IPS DF 4.7 (cell line): Measurements from ENCODE around the gene LMAN1.

Source experiments
- DNase-seq: peaks from one replicate; pipeline ENCODE4 v3.0.0-alpha.2; 2013; ENCODE audit warnings: low spot score; ENCODE audit errors: extremely low read depth

Gene LMAN1

GRCh38 chr18:59358712-59359575, at the start of gene LMAN1:
Gene LMAN1 (minus strand): TSS chr18:59359265. CDS start chr18:59359244, 21 bp downstream.
- peak; percentile 60 for DNase-seq

GRCh38 chr18:59402432-59403090, 43.5 kb upstream of the LMAN1 start:
- peak; percentile 82 for DNase-seq

GRCh38 chr18:59400407-59400806, 41.3 kb upstream of the LMAN1 start:
- DNase-seq: no peak

GRCh38 chr18:59395226-59396175, 36.4 kb upstream of the LMAN1 start:
- no peak for DNase-seq

- no peak for DNase-seq
Measured at GRCh38 chr18:59393381-59393780, 34.3 kb upstream of the LMAN1 start.

GRCh38 chr18:59388817-59389216, 29.8 kb upstream of the LMAN1 start:
- DNase-seq: no peak

GRCh38 chr18:59387687-59388565, 28.9 kb upstream of the LMAN1 start:
- no peak for DNase-seq

- DNase-seq: no peak
Measured at GRCh38 chr18:59386909-59387686, 28.0 kb upstream of the LMAN1 start.

- no peak for DNase-seq
Measured at GRCh38 chr18:59385191-59385590, 26.1 kb upstream of the LMAN1 start.

GRCh38 chr18:59383851-59384250, 24.8 kb upstream of the LMAN1 start:
- no peak for DNase-seq

- DNase-seq: no peak
Measured at GRCh38 chr18:59382383-59382782, 23.3 kb upstream of the LMAN1 start.

- no peak for DNase-seq
Measured at GRCh38 chr18:59381949-59382348, 22.9 kb upstream of the LMAN1 start.

GRCh38 chr18:59380706-59381105, 21.6 kb upstream of the LMAN1 start:
- no peak for DNase-seq

- no peak for DNase-seq
Measured at GRCh38 chr18:59379772-59380522, 20.9 kb upstream of the LMAN1 start.

GRCh38 chr18:59377613-59378337, 18.7 kb upstream of the LMAN1 start:
- no peak for DNase-seq

GRCh38 chr18:59376351-59376935, 17.4 kb upstream of the LMAN1 start:
- DNase-seq: no peak

- no peak for DNase-seq
Measured at GRCh38 chr18:59374128-59374527, 15.1 kb upstream of the LMAN1 start.

- DNase-seq: no peak
Measured at GRCh38 chr18:59372975-59373374, 13.9 kb upstream of the LMAN1 start.
